ENCODE data around the gene ASMT.

Gene ASMT

DNA sequence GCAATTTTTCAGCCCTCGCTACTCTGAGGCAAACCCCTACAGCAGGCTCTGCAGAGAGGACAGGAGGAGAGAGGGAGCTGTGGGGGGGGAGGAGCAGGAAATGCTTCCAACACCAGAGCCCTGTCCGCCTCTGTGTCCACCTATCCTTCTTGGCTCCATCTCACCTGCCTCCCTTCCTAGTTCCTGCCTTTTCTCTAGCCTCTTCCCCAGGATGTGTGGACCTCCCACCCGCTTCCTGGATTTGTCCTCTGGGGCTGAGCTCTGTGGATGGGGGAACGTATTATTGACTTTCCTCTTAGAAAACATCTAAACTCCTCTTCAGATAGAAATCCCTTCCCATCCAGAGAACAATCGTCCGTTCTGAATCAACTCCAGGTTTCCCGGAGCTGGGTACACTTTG, 14.4 kb downstream of the ASMT start:
- ATAC-seq: no peak
- TF ChIP-seq OSR1 (CRISPR knock-in tag; IDR thresholded peaks at IDR 0.05): no peak
- no peak for TF ChIP-seq ZNF8 (CRISPR knock-in tag; IDR thresholded peaks at IDR 0.05)
- TF ChIP-seq ZC3H10 (CRISPR knock-in tag; IDR thresholded peaks at IDR 0.05): no peak
- TF ChIP-seq TSHZ2 (CRISPR knock-in tag; IDR thresholded peaks at IDR 0.05): no peak
- no peak for TF ChIP-seq ZNF70 (CRISPR knock-in tag; IDR thresholded peaks at IDR 0.05)
- TF ChIP-seq TOX (CRISPR knock-in tag; IDR thresholded peaks at IDR 0.05; ENCODE audit: borderline replicate concordance): no peak
- no peak for TF ChIP-seq ZFP3 (CRISPR knock-in tag; IDR thresholded peaks at IDR 0.05)
- no peak for TF ChIP-seq CREB5 (CRISPR knock-in tag; IDR thresholded peaks at IDR 0.05; ENCODE audit: low read depth)
- TF ChIP-seq, protein P1, sequence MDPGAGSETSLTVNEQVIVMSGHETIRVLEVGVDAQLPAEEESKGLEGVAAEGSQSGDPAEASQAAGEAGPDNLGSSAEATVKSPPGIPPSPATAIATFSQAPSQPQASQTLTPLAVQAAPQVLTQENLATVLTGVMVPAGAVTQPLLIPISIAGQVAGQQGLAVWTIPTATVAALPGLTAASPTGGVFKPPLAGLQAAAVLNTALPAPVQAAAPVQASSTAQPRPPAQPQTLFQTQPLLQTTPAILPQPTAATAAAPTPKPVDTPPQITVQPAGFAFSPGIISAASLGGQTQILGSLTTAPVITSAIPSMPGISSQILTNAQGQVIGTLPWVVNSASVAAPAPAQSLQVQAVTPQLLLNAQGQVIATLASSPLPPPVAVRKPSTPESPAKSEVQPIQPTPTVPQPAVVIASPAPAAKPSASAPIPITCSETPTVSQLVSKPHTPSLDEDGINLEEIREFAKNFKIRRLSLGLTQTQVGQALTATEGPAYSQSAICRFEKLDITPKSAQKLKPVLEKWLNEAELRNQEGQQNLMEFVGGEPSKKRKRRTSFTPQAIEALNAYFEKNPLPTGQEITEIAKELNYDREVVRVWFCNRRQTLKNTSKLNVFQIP (CRISPR knock-in tag; IDR thresholded peaks at IDR 0.05; ENCODE audit: borderline replicate concordance, low read depth): no peak
- no peak for TF ChIP-seq PATZ1 (CRISPR knock-in tag; IDR thresholded peaks at IDR 0.05; ENCODE audit: borderline replicate concordance)
- TF ChIP-seq ZNF565 (CRISPR knock-in tag; conservative IDR thresholded peaks at IDR 0.05; ENCODE audit: low read depth): no peak
- TF ChIP-seq ARNTL (CRISPR knock-in tag; IDR thresholded peaks at IDR 0.05; ENCODE audit: borderline replicate concordance, low read depth): no peak
- TF ChIP-seq GLIS3 (CRISPR knock-in tag; IDR thresholded peaks at IDR 0.05): no peak
- TF ChIP-seq SNAI2 (CRISPR knock-in tag; IDR thresholded peaks at IDR 0.05): no peak
- no peak for TF ChIP-seq TCF4 (CRISPR knock-in tag; IDR thresholded peaks at IDR 0.05; ENCODE audit: borderline replicate concordance)
- TF ChIP-seq ZFP30 (CRISPR knock-in tag; IDR thresholded peaks at IDR 0.05): no peak
- no peak for TF ChIP-seq PPARA (CRISPR knock-in tag; IDR thresholded peaks at IDR 0.05; ENCODE audit: borderline replicate concordance)

DNA sequence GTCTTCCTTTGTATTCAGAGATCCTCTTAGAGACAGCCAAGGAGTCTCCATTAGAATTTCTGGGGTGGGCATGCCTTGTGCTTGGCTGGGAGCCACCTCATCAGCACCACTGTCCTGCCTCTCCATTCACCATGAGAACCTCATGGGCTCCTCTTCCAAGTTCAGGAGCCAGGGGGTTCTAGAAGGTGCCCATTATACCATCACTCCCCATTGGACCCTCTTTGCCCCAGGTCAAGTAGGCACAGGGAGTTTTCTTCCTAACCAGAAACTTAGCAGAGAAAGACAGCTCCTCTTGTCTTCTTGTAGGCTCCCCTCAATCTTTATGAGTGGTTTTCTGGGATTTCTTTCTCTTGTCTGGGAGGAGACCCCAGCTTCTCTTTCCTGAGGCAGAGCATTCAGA, 31.1 kb downstream of the ASMT start:
- TF ChIP-seq PATZ1 (CRISPR knock-in tag; IDR thresholded peaks at IDR 0.05; ENCODE audit: borderline replicate concordance): no peak
- ATAC-seq: no peak

GRCh38 chrX:1649621-1650020, 34.8 kb downstream of the ASMT start:
- TF ChIP-seq ZNF70 (CRISPR knock-in tag; IDR thresholded peaks at IDR 0.05): no peak
- no peak for TF ChIP-seq GLIS3 (CRISPR knock-in tag; IDR thresholded peaks at IDR 0.05)
- TF ChIP-seq SNAI2 (CRISPR knock-in tag; IDR thresholded peaks at IDR 0.05): no peak
- no peak for TF ChIP-seq PPARA (CRISPR knock-in tag; IDR thresholded peaks at IDR 0.05; ENCODE audit: borderline replicate concordance)
- TF ChIP-seq ZNF8 (CRISPR knock-in tag; IDR thresholded peaks at IDR 0.05): no peak
- no peak for TF ChIP-seq ZFP3 (CRISPR knock-in tag; IDR thresholded peaks at IDR 0.05)
- TF ChIP-seq, protein P2, sequence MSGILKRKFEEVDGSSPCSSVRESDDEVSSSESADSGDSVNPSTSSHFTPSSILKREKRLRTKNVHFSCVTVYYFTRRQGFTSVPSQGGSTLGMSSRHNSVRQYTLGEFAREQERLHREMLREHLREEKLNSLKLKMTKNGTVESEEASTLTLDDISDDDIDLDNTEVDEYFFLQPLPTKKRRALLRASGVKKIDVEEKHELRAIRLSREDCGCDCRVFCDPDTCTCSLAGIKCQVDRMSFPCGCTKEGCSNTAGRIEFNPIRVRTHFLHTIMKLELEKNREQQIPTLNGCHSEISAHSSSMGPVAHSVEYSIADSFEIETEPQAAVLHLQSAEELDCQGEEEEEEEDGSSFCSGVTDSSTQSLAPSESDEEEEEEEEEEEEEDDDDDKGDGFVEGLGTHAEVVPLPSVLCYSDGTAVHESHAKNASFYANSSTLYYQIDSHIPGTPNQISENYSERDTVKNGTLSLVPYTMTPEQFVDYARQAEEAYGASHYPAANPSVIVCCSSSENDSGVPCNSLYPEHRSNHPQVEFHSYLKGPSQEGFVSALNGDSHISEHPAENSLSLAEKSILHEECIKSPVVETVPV (CRISPR knock-in tag; IDR thresholded peaks at IDR 0.05): no peak
- no peak for TF ChIP-seq ISL1 (CRISPR knock-in tag; IDR thresholded peaks at IDR 0.05)
- no peak for TF ChIP-seq CSDC2 (CRISPR knock-in tag; IDR thresholded peaks at IDR 0.05)
- TF ChIP-seq OSR1 (CRISPR knock-in tag; IDR thresholded peaks at IDR 0.05): no peak
- ATAC-seq: no peak

DNA sequence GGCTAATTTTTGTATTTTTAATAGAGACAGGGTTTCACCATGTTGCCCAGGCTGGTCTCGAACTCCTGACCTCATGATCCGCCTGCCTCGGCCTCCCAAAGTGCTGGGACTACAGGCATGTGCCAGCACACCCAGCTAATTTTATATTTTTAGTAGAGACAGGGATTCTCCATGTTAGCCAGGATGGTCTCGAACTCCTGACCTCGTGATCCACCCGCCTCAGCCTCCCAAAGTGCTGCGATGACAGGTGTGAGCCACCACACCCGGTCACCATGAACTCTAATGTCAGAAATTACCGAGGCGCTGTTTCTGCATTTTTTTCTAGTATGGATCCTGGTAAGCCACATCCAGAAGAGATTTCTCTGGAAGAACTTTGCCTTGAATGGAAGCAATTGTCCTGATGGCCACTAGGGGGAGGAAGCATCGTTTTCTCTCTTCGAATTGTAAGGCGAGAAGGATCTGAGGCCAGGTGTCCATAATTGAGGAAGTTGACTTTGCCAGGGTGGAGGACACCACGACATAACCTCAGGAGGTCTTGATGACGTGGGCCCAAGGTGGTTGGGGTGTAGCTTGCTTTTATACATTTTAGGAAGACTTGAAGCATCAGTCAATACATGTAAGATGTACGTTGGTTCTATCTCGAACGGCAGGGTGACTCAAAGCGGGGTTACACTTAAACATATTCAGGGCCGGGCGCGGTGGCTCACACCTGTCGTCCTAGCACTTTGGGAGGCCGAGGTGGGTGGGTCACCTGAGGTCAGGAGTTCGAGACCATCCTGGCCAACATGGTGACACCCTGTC, 37.4 kb downstream of the ASMT start:
- ATAC-seq: peak; percentile 69

All from SK-N-SH treated with all-trans-retinoic acid at 6 μM for 48 hours (cell line).